HG03135 (cell line): ENCODE measurements around the gene NPR2.

ENCODE experiments used
- ATAC-seq: cut with Tn5 transposase; IDR thresholded peaks from one replicate; pipeline ENCODE4 v1.9.1; 2021; ENCODE audit warnings: mild to moderate bottlenecking, moderate library complexity; ENCODE audit not compliant: unreplicated experiment

Gene NPR2

GRCh38 chr9:35852876-35853865 is 61.8 kb downstream of the NPR2 start:
- no peak for ATAC-seq

GRCh38 chr9:35854091-35854762 is 62.8 kb downstream of the NPR2 start:
- ATAC-seq, result no peak

- ATAC-seq, result no peak
Observed at GRCh38 chr9:35856206-35856605, 64.8 kb downstream of the NPR2 start.

GRCh38 chr9:35856882-35857281 is 65.5 kb downstream of the NPR2 start:
- no peak for ATAC-seq

GRCh38 chr9:35858458-35858857 is 67.1 kb downstream of the NPR2 start:
- no peak for ATAC-seq
